HEK293T (cell line): ENCODE results near the gene PPP2R3C.

Experiments used
- ARNT ChIP-seq: fragments of 450-650 bp; IDR thresholded peaks from 2 replicates; pipeline ENCODE4 v1.6.1; 2017; ENCODE audit warnings: mild to moderate bottlenecking
- BHLHE40 ChIP-seq: fragments of 450-650 bp; IDR thresholded peaks from 2 replicates; pipeline ENCODE4 v1.6.1; 2016; ENCODE audit warnings: mild to moderate bottlenecking, moderate library complexity, borderline replicate concordance
- ELF4 ChIP-seq: fragments of 450-650 bp; IDR thresholded peaks from 2 replicates; pipeline ENCODE4 v1.6.1; 2017; ENCODE audit warnings: antibody characterized with exemption
- FOXM1 ChIP-seq: fragments of 450-650 bp; IDR thresholded peaks from 2 replicates; pipeline ENCODE4 v1.6.1; 2017; ENCODE audit warnings: mild to moderate bottlenecking, borderline replicate concordance
- HDGF ChIP-seq: fragments of 450-650 bp; IDR thresholded peaks from 2 replicates; pipeline ENCODE4 v1.6.1; 2017; ENCODE audit warnings: antibody characterized with exemption, borderline replicate concordance
- L3MBTL2 ChIP-seq: fragments of 450-650 bp; conservative IDR thresholded peaks from 2 replicates; pipeline ENCODE4 v1.6.1; 2016; ENCODE audit warnings: mild to moderate bottlenecking
- LEF1 ChIP-seq: fragments of 450-650 bp; IDR thresholded peaks from 2 replicates; pipeline ENCODE4 v1.6.1; 2017; ENCODE audit warnings: mild to moderate bottlenecking, borderline replicate concordance
- NFRKB ChIP-seq: fragments of 450-650 bp; IDR thresholded peaks from 2 replicates; pipeline ENCODE4 v1.6.1; 2016; ENCODE audit warnings: mild to moderate bottlenecking, moderate library complexity
- PKNOX1 ChIP-seq: fragments of 450-650 bp; IDR thresholded peaks from 2 replicates; pipeline ENCODE4 v1.6.1; 2016
- SP1 ChIP-seq: fragments of 450-650 bp; IDR thresholded peaks from 2 replicates; pipeline ENCODE4 v1.6.1; 2017
- SUZ12 ChIP-seq: fragments of 450-650 bp; IDR thresholded peaks from 2 replicates; pipeline ENCODE4 v1.6.1; 2016; ENCODE audit warnings: mild to moderate bottlenecking
- TARDBP ChIP-seq: fragments of 450-650 bp; IDR thresholded peaks from 2 replicates; pipeline ENCODE4 v1.6.1; 2016

- TF ChIP-seq ARNT: no peak
- TF ChIP-seq FOXM1: no peak
- TF ChIP-seq PKNOX1: no peak
- TF ChIP-seq BHLHE40: no peak
- TF ChIP-seq LEF1: no peak
- no peak for TF ChIP-seq SP1
- no peak for TF ChIP-seq ELF4
- TF ChIP-seq SUZ12: no peak
- no peak for TF ChIP-seq TARDBP
- TF ChIP-seq HDGF: no peak
- TF ChIP-seq L3MBTL2: no peak
- TF ChIP-seq NFRKB: no peak
Measured at GRCh38 chr14:35072226-35072625, 49.6 kb downstream of the PPP2R3C start.
